Hematopoietic multipotent progenitor cell treated with erythropoietin and hydrocortisone succinate and interleukin-3 and kit ligand, for 8 days (in vitro differentiated cells): ENCODE results near the gene MAGEC2.

Source experiments
- DNase-seq: peaks from one replicate; pipeline ENCODE4 v3.0.0-alpha.2; 2015

MAGEC2 gene, protein sequence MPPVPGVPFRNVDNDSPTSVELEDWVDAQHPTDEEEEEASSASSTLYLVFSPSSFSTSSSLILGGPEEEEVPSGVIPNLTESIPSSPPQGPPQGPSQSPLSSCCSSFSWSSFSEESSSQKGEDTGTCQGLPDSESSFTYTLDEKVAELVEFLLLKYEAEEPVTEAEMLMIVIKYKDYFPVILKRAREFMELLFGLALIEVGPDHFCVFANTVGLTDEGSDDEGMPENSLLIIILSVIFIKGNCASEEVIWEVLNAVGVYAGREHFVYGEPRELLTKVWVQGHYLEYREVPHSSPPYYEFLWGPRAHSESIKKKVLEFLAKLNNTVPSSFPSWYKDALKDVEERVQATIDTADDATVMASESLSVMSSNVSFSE

DNA sequence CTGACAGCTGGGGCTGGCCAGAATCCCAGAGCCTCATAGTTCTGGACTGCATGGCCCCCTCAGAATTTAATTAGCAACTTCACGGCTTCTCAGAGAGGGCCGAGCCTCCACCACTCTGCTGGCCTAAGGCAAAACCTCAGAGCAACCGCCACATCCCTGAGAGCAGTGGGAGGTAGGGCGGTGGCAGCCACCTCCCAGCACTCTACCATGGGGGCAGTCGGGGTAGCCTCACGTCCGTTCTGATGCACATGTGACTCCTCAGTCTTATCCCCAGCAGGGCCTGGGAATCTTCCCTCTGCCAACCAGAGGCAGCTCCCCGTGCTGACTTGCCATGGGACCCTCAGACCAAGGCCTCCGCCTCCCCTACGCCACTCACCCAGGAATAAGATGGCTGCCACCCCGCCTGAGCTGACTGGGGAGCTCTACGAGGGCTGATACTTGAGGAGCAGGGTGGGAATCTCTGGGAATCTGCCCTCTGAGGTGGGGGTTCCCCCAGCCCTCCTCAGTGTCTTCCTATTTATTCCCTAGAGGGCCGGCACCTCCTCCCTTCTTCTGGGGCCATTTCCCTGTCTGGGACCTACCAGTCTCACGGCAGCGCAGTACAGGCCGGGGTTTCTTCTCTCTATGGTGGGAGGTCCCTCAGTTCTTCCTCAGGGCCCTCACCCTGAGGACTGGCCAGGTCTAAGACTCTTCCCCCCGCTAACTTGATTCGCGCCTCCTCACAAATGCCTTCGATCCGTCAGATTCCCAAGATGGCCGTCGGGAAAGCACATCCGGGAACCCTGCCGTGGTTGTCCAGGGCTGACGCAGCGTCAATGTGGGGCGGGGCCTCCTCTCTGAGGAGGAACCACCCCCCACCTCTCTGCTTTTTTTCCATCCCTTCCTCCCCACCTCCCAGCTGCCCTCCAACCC lies at the start of gene MAGEC2:
TSS of gene MAGEC2 (minus strand) at position 769 of the 912 bp plus-strand sequence. CDS start 1,303 bp downstream, outside the sequence.
- no peak for DNase-seq

DNA sequence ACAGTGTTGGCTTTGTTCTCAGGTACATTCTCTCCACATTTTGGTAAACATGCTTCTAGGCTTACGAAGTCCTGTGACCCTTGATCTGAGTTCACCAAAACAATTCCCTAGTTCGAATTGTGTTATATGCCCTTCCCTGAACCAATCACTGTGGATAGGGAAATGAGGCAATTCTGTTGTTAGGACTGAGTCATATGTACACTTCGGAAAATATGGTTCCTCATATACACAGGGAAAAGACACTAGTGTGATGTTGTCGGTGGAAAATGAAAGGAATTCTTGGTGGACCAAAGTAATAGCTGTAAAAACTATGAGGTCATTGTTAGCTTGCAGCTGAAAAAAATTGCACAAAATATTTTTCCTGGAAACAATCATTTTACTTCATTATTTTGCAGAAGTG lies 46.6 kb upstream of the MAGEC2 start:
- no peak for DNase-seq

DNA sequence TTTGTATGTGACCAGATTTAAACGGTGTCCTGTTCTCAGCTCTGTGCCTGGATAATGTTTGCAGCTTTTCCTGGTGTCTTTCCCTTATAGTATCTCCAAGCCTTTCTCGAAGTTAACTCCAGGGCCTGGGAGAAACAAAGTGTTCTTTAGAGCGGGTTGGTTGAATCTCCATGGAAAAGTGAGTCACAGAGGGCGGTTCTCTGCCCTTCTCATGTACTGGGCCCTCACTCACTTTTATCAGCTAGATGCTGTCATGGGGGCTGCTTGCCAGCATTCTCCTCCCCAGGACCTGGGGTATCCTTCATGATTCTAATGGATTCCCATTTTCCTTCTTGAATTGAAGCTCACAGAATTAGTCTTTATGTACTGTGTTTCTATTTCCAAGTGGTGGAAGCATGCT lies 46.1 kb upstream of the MAGEC2 start:
- DNase-seq = no peak

DNA sequence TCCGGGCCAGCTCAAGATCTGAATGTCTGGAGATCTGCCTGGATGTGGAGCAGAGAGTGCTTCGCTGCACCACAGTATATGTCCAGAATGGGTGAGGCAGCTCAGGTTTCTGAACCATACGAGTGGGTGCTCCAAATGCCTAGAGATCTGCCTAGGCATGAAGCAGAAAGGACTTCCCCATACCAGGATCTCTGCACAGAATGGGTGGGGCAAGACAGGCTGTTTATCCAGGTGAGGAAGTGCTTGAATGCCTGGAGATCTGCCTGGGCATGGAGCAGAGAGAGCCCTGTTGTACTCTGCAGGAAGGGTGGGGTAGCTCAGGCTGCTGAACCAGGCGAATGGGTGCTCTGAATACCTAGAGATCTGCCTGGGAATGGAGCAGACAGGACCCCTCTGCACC lies 45.4 kb upstream of the MAGEC2 start:
- DNase-seq = no peak

DNA sequence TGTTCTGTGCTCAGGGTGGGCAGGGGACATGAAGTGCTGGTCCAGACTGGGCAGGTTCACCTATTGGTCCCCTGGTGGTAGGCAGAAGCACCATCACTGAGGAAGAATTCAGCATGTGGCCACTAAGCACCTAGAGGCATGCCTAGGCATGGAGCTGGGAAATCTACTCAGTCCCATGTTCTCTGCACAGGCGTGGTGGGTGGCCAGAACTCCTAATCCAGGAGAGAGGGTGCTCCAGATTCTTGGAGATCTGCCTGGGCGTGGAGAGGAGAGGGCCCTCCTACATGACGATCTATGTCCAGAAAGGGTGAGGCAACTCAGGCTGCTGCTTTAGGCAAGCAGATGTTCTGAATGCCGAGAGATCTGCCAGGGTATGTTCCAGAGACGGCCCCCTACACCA lies 44.6 kb upstream of the MAGEC2 start:
- no peak for DNase-seq

DNA sequence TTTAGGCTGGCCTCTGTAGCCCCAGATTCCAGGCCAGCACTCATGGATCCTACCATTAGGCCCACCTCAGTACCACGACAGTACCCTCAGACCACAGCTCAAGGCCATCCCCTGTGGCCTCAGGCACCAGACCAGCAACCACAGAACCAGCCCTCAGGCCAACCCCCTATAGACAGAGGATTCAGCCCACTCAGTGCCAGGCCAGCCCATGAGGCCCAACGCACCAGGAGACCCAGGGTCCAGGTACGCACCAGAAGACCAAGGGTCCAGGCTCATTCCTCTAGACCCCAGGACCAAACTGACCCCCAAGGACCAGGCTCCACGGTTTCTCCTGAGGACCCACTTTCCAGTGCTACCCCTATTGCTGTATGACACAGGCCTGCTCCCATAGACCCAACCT lies 39.5 kb upstream of the MAGEC2 start:
- no peak for DNase-seq

DNA sequence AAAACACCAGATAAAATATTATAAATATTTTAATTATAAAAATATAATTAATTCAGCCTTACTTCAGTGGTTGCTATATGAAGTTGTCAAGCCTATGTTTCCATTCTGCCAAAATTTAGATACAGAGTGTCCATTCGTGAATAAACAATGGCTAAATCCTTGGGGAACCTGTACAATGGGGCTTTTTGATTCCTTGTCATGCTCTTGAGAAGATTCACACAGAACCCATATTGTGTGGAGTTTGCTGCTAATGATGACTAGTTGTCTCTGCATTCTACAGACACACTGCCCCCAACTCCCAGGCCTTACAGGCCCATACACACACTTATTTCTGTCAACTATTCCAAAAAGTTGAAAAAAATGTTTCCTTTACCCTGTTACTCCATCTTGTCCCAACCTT lies 33.4 kb upstream of the MAGEC2 start:
- DNase-seq = no peak

DNA sequence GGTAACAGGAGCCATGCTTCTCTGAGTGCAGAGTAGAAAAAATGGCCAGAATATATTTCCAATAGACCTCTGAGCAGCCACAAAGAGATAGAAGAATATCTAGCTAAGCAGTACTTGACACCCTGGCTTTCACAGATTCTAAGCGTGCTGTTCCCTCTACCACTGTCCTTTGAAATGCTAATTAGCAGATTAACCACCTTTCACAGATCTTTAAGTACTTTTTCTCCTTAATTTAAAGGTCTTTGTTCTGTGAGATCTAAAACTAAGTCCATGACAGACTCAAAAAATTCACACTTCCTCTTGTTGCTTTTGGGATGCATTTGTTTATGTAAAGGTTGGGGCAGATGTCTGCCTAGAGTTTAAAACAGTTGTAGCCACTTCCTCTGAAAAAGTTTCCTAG lies 28.3 kb upstream of the MAGEC2 start:
- no peak for DNase-seq

DNA sequence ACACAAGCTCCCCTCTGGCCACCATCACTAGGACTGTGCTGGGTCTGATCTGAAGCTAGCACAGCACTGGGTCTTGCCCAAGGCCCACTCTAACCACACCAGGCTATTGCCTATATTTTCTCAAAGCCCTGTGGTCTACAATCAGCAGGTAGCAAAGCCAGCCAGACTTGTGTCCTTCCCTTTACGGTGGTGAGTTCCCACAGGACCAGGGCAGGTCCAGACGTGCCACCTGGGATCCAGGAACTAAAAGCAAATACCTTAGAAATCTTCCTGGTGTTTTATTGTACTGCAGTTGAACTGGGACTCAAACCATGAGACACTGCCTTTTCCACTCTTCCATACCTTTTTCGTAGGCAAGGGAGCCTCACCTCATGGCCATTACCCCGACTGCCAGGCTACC lies 9.0 kb upstream of the MAGEC2 start:
- DNase-seq = no peak

DNA sequence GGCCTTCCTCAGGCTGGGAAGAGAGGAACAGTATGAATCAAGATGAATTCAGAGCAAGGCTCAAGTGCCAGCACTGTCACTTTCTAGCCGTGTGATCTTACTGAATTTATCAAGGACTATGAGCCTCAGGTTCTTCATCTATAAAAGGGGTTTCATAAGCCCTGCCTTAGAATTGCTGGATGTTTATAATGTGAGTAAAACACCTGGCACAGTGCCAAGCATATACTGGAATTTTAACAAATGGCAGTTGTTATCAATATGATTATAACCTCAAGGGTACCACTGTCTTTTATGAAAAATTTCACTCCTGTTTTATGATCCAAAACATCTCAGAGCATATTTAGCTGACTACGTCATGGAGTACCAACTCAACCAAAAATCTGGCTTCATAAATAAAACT lies 4.0 kb downstream of the MAGEC2 start:
- DNase-seq = no peak

DNA sequence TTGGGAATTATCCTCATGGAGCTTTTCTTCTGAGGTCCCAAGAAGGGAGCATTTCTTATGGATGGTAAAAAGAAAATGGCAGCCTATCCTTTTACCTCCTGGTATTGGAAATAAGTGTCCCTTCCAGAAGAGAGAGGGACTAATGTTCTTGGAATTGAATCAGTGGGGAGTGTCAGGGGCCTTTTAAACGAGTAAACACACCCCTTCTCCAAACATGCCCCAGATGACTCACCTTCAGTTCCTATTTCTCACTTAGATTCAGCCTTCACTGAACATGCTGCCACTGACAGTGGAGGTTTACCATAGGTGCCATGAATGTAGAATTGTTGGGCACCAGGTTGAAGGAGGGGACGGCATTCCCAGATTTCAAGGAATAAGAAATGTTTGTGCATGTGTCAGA lies 19.0 kb downstream of the MAGEC2 start:
- DNase-seq = no peak

DNA sequence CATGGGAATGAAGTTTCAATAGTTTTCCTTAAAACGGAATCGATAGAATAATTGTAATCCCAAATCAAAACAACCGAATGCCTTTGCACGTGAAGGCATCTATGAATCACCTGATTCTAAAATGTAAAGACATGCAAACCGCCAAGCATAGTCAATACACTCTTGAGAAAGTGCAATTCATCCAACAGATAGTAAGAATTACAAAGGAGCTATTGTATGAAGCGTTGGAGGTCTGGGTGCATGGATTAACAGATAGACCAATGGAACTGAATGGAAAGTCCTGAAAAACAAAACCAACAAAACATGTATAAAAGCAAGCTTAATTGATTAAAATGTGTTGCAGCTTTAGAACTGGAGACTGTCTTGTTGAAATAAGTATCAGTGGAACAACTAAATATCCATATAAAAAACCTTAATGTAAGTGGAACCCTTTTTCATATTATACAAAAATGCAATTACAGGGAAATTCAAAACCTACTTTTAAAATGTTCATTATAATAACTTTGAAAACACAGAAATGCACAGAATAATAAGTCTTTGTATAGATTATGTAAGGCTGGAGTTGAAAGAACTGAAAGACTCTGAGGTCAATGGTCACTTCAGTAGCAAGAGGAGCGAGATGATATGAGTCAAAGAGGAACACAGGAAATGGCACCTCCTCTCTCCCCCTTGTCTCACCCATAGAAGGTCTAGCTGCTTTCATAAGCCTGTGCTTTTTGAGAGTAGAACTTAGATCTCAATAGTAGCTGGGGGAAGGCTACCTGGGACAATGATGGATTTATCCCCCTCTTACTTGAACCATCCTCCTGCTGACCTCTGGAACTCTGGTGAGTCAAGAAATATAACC lies 20.1 kb downstream of the MAGEC2 start:
- no peak for DNase-seq

DNA sequence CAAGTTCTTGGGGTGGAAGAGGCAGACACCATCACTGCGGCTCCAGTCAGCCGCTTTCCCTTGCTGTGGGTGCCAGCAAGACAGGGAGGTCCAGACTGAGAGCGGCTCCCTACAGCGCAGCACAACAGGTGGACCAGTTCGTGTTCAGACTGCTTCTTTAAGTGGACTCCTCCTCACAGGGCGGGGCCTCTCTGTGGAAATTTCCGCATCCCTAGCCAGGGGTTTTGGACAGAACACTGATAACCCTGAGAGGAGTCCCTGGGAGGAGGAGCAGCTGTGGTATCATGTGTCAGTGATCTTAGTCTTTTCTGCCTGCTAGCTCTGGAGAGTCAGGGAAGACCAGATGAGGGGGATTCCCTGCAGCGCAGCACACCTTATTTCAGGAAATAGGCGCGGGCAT lies 48.5 kb downstream of the MAGEC2 start:
- no peak for DNase-seq
